DMS79 treated with DMSO at 0.1 percent for 48 hours (cell line): Measurements from ENCODE around the gene RSPH1.

Experiments used
- DNase-seq: peaks from one replicate; lab custom pipeline; 2025; lab: John Stamatoyannopoulos, UW

RSPH1 gene

GRCh38 chr21:42532466-42533181 lies 36.6 kb upstream of the RSPH1 start:
- DNase-seq, result no peak

GRCh38 chr21:42531771-42532170 lies 35.7 kb upstream of the RSPH1 start:
- no peak for DNase-seq

- no peak for DNase-seq
These were observed 34.1 kb upstream of the RSPH1 start for GRCh38 chr21:42530167-42530518.

GRCh38 chr21:42527489-42528158 lies 31.6 kb upstream of the RSPH1 start:
- peak; percentile 29 for DNase-seq

GRCh38 chr21:42527127-42527488 lies 31.1 kb upstream of the RSPH1 start:
- DNase-seq, result no peak

- no peak for DNase-seq
These were observed 30.3 kb upstream of the RSPH1 start for GRCh38 chr21:42526379-42526727.

GRCh38 chr21:42525676-42526378 lies 29.8 kb upstream of the RSPH1 start:
- peak; percentile 9 for DNase-seq

- DNase-seq, result peak; percentile 40
These were observed 29.1 kb upstream of the RSPH1 start for GRCh38 chr21:42525029-42525581.

- peak; percentile 99 for DNase-seq
These were observed 28.5 kb upstream of the RSPH1 start for GRCh38 chr21:42524341-42525028.

- peak; percentile 59 for DNase-seq
These were observed 27.9 kb upstream of the RSPH1 start for GRCh38 chr21:42523941-42524340.

GRCh38 chr21:42523211-42523610 lies 27.2 kb upstream of the RSPH1 start:
- no peak for DNase-seq

GRCh38 chr21:42522771-42523170 lies 26.7 kb upstream of the RSPH1 start:
- no peak for DNase-seq

- DNase-seq, result no peak
These were observed 26.2 kb upstream of the RSPH1 start for GRCh38 chr21:42522271-42522670.

- DNase-seq, result no peak
These were observed 25.8 kb upstream of the RSPH1 start for GRCh38 chr21:42521805-42522204.

GRCh38 chr21:42521384-42521783 lies 25.4 kb upstream of the RSPH1 start:
- no peak for DNase-seq

GRCh38 chr21:42520628-42521253 lies 24.7 kb upstream of the RSPH1 start:
- DNase-seq, result no peak

- no peak for DNase-seq
These were observed 22.6 kb upstream of the RSPH1 start for GRCh38 chr21:42518626-42519025.

- DNase-seq, result no peak
These were observed 22.2 kb upstream of the RSPH1 start for GRCh38 chr21:42518215-42518614.

- peak; percentile 95 for DNase-seq
These were observed 19.9 kb upstream of the RSPH1 start for GRCh38 chr21:42515708-42516502.

- peak; percentile 63 for DNase-seq
These were observed 18.8 kb upstream of the RSPH1 start for GRCh38 chr21:42514883-42515228.
